ENCODE measurements around the gene FES.
"Not testable (repeated sequence)": the region's sequence is repeated elsewhere in the genome, so short reads cannot be mapped to it uniquely, and the experiment has no call there.

Gene FES

DNA sequence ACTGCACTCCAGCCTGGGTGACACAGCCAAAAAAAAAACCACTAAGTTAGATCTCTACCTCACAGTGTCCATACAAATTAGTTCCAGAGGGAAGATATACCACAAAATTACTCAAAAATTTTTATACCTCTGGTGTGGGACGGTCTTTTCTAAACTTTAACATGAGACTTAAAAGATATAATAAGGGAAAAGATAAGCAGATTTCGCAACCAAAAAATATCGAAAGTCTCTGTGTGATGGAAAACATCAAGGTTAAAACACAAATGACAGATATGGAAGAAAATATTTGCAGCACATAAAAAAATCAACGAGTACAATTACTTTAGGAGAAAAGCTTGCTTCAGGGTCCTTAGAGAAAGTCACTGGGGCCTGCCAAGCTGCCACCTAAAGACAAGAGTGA, 37.6 kb downstream of the FES start:
- TF ChIP-seq CTCF (IDR thresholded peaks at IDR 0.05; ENCODE audit: low read length, missing control alignments) = no peak

DNA sequence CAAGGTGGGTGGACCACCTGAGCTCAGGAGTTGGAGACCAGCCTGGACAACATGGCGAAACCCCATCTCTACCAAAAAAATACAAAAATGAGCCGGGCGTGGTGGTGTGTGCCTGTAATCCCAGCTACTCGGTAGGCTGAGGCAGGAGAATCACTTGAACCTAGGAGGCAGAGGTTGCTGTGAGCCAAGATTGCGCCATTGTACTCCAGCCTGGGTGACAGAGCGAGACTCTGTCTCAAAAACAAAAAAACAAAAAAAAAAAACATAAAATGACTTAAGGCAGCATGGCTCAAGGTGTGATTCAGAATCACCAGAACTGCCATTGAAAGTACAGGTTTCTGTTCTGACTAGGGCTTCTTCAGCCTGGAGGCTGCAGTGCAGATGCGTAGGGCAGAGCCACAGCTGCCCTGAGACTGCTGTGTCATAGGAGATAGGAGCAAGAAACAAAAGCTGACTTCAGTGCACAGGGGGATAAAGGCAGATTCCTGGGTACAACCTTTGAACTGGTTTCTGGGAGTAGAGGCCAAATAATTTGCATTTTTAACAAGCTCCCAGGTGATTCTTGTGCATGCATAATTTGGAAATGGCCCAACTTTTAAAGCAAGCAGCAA, 38.5 kb downstream of the FES start:
- not testable (repeated sequence) for DNase-seq (ENCODE audit: low read depth); H3K4me3 ChIP-seq (replicated peaks; ENCODE audit: low read depth, low read length)

More for the DNA sequence above, 37.6 kb downstream of the FES start:
- no peak overlapping the region for H3K4me3 ChIP-seq (replicated peaks; ENCODE audit: low read depth, low read length)
- no peak for DNase-seq (ENCODE audit: low read depth)

- DNase-seq (ENCODE audit: low read depth) = no peak
- H3K4me3 ChIP-seq (replicated peaks; ENCODE audit: low read depth, low read length) = no peak overlapping the region
- TF ChIP-seq CTCF (IDR thresholded peaks at IDR 0.05; ENCODE audit: low read length, missing control alignments) = no peak
These were observed 40.1 kb downstream of the FES start for GRCh38 chr15:90924375-90924774.

- DNase-seq (ENCODE audit: low read depth); H3K4me3 ChIP-seq (replicated peaks; ENCODE audit: low read depth, low read length): not testable (repeated sequence)
These were observed 42.5 kb downstream of the FES start for GRCh38 chr15:90926766-90927165.

DNA sequence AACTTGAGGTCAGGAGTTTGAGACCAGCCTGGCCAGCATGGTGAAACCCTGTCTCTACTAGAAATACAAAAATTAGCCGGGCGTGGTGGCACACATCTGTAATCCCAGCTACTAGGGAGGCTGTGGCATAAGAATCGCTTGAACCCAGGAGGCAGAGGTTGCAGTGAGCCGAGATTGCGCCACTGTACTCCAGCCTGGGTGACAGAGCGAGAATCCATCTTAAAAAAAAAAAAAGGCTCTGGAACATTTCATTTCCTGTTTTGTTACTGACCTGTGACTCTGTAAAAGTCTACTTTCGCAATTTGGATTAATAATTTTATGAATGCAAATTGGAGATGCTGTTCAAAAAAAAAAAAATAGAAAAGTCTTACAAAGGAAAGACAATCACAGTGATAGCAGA, 43.8 kb downstream of the FES start:
- not testable (repeated sequence) for H3K4me3 ChIP-seq (replicated peaks; ENCODE audit: low read depth, low read length); DNase-seq (ENCODE audit: low read depth)

- DNase-seq (ENCODE audit: low read depth) = no peak
- peak overlapping the region; percentile 64 for H3K4me3 ChIP-seq (replicated peaks; ENCODE audit: low read depth, low read length)
- TF ChIP-seq CTCF (IDR thresholded peaks at IDR 0.05; ENCODE audit: low read length, missing control alignments) = no peak
These were observed 45.1 kb downstream of the FES start for GRCh38 chr15:90929246-90930019.

DNA sequence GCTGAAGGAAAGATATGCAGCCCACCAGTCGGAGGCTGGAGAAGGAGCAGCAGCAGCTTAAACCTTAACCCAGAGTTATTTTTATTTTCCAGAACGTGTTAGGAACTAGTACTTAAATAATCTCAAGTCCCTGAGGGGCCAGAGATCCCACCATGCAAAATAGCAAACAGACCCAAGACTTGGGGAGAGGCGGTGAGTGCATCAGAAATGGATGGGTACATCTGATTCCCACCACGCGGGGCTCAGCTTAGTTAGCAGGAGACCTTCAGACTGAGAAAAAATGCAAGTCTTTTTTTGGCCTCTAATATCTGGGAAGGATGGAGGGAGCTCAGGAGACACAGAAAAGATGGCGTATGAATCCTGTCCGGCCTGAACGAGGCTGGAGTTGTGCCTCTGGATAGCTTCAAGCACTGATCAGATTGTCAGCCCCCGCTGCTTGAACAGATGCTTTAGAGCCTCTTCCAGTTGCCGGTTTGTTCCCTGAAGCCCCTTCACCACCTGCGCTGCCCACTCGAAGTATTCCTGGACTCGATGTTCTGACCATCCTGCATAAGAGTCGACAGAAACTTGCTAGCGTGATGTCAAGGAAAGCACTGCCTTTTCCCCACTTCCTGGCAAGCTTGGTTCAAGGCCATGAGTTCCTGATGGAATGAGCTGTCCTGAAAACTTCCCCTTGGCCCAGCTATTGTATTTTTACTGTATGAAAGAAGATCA, 46.7 kb downstream of the FES start:
- DNase-seq (ENCODE audit: low read depth) = no peak
- TF ChIP-seq CTCF (IDR thresholded peaks at IDR 0.05; ENCODE audit: low read length, missing control alignments) = no peak

DNA sequence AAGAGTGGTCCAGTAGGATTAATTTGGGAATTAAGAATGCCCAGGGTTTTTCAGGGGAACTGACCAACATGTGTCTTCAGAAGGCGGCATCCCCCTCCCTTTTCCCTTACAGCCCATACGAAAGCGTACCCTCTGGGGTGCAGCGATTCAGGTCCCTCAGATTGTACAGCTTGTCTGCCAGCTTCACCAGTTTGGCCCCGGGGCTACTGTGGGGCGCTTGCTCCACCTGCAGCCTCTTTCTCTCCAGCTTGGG, 47.2 kb downstream of the FES start:
- no peak for TF ChIP-seq CTCF (IDR thresholded peaks at IDR 0.05; ENCODE audit: low read length, missing control alignments)
- DNase-seq (ENCODE audit: low read depth) = no peak
- H3K4me3 ChIP-seq (replicated peaks; ENCODE audit: low read depth, low read length) = peak overlapping the region; percentile 64

More for the DNA sequence above, 46.7 kb downstream of the FES start:
- H3K4me3 ChIP-seq (replicated peaks; ENCODE audit: low read depth, low read length) = no peak overlapping the region

All from fibroblast of pulmonary artery (primary cell).